Measurements from ENCODE around the gene RPS23. TPM values are rescaled to one million over a fixed set of nuclear protein-coding genes. Genes with fewer than 3 reads are reported as not detected.

RPS23 gene
- total and polyA plus RNA-seq, 2 of the 8 experiments (the other 6 are each of a cell fraction or from before 2014, with no cell fraction given): 2,559 to 4,867 TPM

- peaks cover 0 to 1% (median 0%) of the 10 kb centered on the region in 4 experiments; a peak in 1 of 7 replicates for H3K27me3 ChIP-seq (replicated peaks in 1 of 4; ENCODE audit: control insufficient read depth in 3 of 4, extremely low read depth in 1 of 4, insufficient read depth in 3 of 4, low read length in 3 of 4)
- H3K23ac ChIP-seq (ENCODE audit: insufficient read length): no peak overlapping the region
- H3K36me3 ChIP-seq (ENCODE audit: control insufficient read depth in 2 of 4, insufficient read depth in 4 of 4, low read length in 3 of 4): no peaks in the 10 kb centered on the region
- ChIA-PET POLR2A (ENCODE audit: partially characterized antibody) (interaction anchor here (1.5 to 2.5 kb wide), 3 partner anchors 8 to 12 kb away, joined by 3 to 10 read pairs (median 6); no protein-coding TSS in a partner anchor), CTCF (ENCODE audit: partially characterized antibody) (no interaction called here)
- no peak overlapping the region for H2BK15ac ChIP-seq (ENCODE audit: low read length)
- H3K18ac ChIP-seq (ENCODE audit: extremely low read depth, low read length): no peak overlapping the region
- H3K4me1 ChIP-seq (replicated peaks in 1 of 4; ENCODE audit: control insufficient read depth in 3 of 4, insufficient read depth in 4 of 4, low read length in 3 of 4): peaks cover 0 to 3% (median 0%) of the 10 kb centered on the region in 4 experiments; a peak in 1 of 7 replicates
- H3K14ac ChIP-seq (ENCODE audit: insufficient read length): no peak overlapping the region
- no peak overlapping the region for H3K56ac ChIP-seq (replicated peaks; ENCODE audit: insufficient read length, low read depth, low read length)
- H3K27ac ChIP-seq (ENCODE audit: low read depth, low read length): no peak overlapping the region
- H3K9ac ChIP-seq (replicated peaks in 1 of 4; ENCODE audit: extremely low read depth in 1 of 4, low read depth in 3 of 4, low read length in 3 of 4): no peak overlapping the region
- no peak overlapping the region for H2BK12ac ChIP-seq (ENCODE audit: low read depth, low read length)
- no peak for DNase-seq (ENCODE audit: low read depth in 1 of 2, low spot score in 2 of 2)
- no peak for FAIRE-seq
- H3K79me1 ChIP-seq (ENCODE audit: low read depth, low read length): no peaks in the 10 kb centered on the region; the same call in 1 of the 2 replicates
- H3K79me2 ChIP-seq (ENCODE audit: control insufficient read depth in 1 of 2, insufficient read depth in 2 of 2, low read length in 2 of 2): no peaks in the 10 kb centered on the region
- no peaks in the 10 kb centered on the region for H4K20me1 ChIP-seq (replicated peaks in 1 of 2; ENCODE audit: control insufficient read depth in 1 of 2, insufficient read depth in 2 of 2, low read length in 2 of 2)
- no peak overlapping the region for H3K4me3 ChIP-seq (ENCODE audit: extremely low read depth in 1 of 4, insufficient read depth in 2 of 4, low read depth in 3 of 4, low read length in 4 of 4)
- 96% methylated on average over 6 of the region's 6 CpGs; no CpG with 5 or more reads in 1 of the 2 experiments for WGBS, 2 experiments (ENCODE audit: extremely low coverage in 1 of 2, insufficient coverage in 1 of 2, insufficient read length in 1 of 2, insufficient replicate concordance in 2 of 2, low coverage in 1 of 2, low lambda C conversion rate in 2 of 2, missing lambda C conversion rate in 1 of 2)
- H3K9me3 ChIP-seq (ENCODE audit: insufficient read depth in 2 of 2, low read depth in 1 of 2, low read length in 1 of 2): no peaks in the 10 kb centered on the region
- H4K91ac ChIP-seq (replicated peaks; ENCODE audit: insufficient read length, low read length): no peak overlapping the region
- no peak overlapping the region for H2BK120ac ChIP-seq (replicated peaks; ENCODE audit: low read depth, low read length)
- no peak overlapping the region for H4K5ac ChIP-seq (ENCODE audit: insufficient read length, low read depth, low read length)
- H4K8ac ChIP-seq (ENCODE audit: extremely low read depth, insufficient read depth, low read length): no peak overlapping the region
- H3K4ac ChIP-seq (replicated peaks; ENCODE audit: insufficient read length, low read depth, low read length): no peak overlapping the region
- H3K23me2 ChIP-seq (ENCODE audit: low read depth, low read length): no peaks in the 10 kb centered on the region
- no peak overlapping the region for H2BK20ac ChIP-seq (ENCODE audit: low read length)
- no peak overlapping the region for H3K4me2 ChIP-seq (ENCODE audit: insufficient read depth in 1 of 2, low read depth in 2 of 2, low read length in 2 of 2)
- H2BK5ac ChIP-seq (ENCODE audit: low read depth, low read length): no peak overlapping the region
- H2AK5ac ChIP-seq (ENCODE audit: low read depth, low read length): no peak overlapping the region
- H2AFZ ChIP-seq (ENCODE audit: low read length): no peak overlapping the region
- TF ChIP-seq RNF2 (IDR thresholded peaks at IDR 0.05; ENCODE audit: borderline replicate concordance, low read depth, low read length, missing control alignments, poor library complexity, severe bottlenecking): no peak
- no peak for TF ChIP-seq CBX8 (IDR thresholded peaks at IDR 0.05; ENCODE audit: borderline replicate concordance, low read depth, low read length)
- no peak for TF ChIP-seq BCL11A (IDR thresholded peaks at IDR 0.05; ENCODE audit: low read depth in 2 of 2, low read length in 2 of 2)
- TF ChIP-seq CTCF (IDR thresholded peaks at IDR 0.05; ENCODE audit: control extremely low read depth in 1 of 3, insufficient read depth in 1 of 3, low read depth in 1 of 3, low read length in 3 of 3): no peak
- no peak for TF ChIP-seq USF2 (IDR thresholded peaks at IDR 0.05; ENCODE audit: low read length)
- TF ChIP-seq POLR2A (IDR thresholded peaks at IDR 0.05; ENCODE audit: control extremely low read depth in 1 of 2, low read depth in 2 of 2, low read length in 2 of 2): no peak
- TF ChIP-seq BRCA1 (IDR thresholded peaks at IDR 0.05; ENCODE audit: low read depth, low read length): no peak
- no peak for TF ChIP-seq CTBP2 (IDR thresholded peaks at IDR 0.05; ENCODE audit: borderline replicate concordance, insufficient read depth, insufficient read length, low read length)
- TF ChIP-seq BACH1 (IDR thresholded peaks at IDR 0.05; ENCODE audit: low read length): no peak
- TF ChIP-seq FOSL1 (IDR thresholded peaks at IDR 0.05; ENCODE audit: insufficient read depth, low read depth, low read length): no peak
Observed at GRCh38 chr5:82285206-82285605, 7.1 kb upstream of the RPS23 start.
